Glutamatergic neuron (in vitro differentiated cells): ENCODE data around the gene COL17A1. TPM values are rescaled to one million over a fixed set of nuclear protein-coding genes. Genes with fewer than 3 reads are reported as not detected.

Experiments
- DNase-seq: peaks from one replicate; pipeline ENCODE4 v3.0.0; 2022
- H3K27ac Mint-ChIP-seq: one replicate; pipeline ENCODE4 v1.8.0; 2020; ENCODE audit warnings: mild to moderate bottlenecking, mixed read lengths, inconsistent platforms; ENCODE audit not compliant: unreplicated experiment
- H3K27me3 Mint-ChIP-seq: one replicate; pipeline ENCODE4 v1.8.0; 2020; ENCODE audit warnings: mild to moderate bottlenecking, moderate library complexity, mixed read lengths, inconsistent platforms; ENCODE audit not compliant: unreplicated experiment
- H3K36me3 Mint-ChIP-seq: one replicate; pipeline ENCODE4 v1.8.0; 2020; ENCODE audit warnings: mild to moderate bottlenecking, mixed read lengths, inconsistent platforms; ENCODE audit not compliant: unreplicated experiment
- H3K4me1 Mint-ChIP-seq: one replicate; pipeline ENCODE4 v1.8.0; 2020; ENCODE audit warnings: mild to moderate bottlenecking, low read depth, mixed read lengths, inconsistent platforms; ENCODE audit not compliant: unreplicated experiment
- H3K4me3 Mint-ChIP-seq: one replicate; pipeline ENCODE4 v1.8.0; 2020; ENCODE audit warnings: mild to moderate bottlenecking, mixed read lengths, inconsistent platforms; ENCODE audit not compliant: unreplicated experiment
- H3K9me3 Mint-ChIP-seq: one replicate; pipeline ENCODE4 v1.8.0; 2020; ENCODE audit warnings: mild to moderate bottlenecking, moderate library complexity, mixed read lengths, inconsistent platforms; ENCODE audit not compliant: unreplicated experiment
- CTCF ChIP-seq: fragments of 200-600 bp; sonication (generic); IDR thresholded peaks from one replicate; pipeline ENCODE4 v1.5.0; 2021; ENCODE audit not compliant: partially characterized antibody, unreplicated experiment
- total RNA-seq: library from RNA; stranded (reverse); fragmentation: NEBNext Ultra II Directional; extraction: Animal tissue kit (Norgen Biotek cat#: 25700); gene quantifications from one replicate; pipeline ENCODE4 v1.2.1, GENCODE V29; 2021; ENCODE audit not compliant: unreplicated experiment

The COL17A1 gene
- total RNA-seq, 1 donor from 2014 or later: not detected

GRCh38 chr10:103995134-103995533 lies 90.5 kb downstream of the COL17A1 start:
- Mint-ChIP-seq H3K36me3 (peaks cover 8% of the 10 kb centered on the region), H3K4me3 (no peak overlapping the region), H3K9me3 (peaks cover 3% of the 10 kb centered on the region), H3K27ac (no peak overlapping the region), H3K4me1 (peaks cover under 1% of the 10 kb centered on the region), H3K27me3 (peaks cover 2% of the 10 kb centered on the region)
- DNase-seq: no peak
- no peak for TF ChIP-seq CTCF

GRCh38 chr10:103991393-103992128 lies 94.1 kb downstream of the COL17A1 start:
- DNase-seq: no peak
- Mint-ChIP-seq H3K4me1 (peaks cover 17% of the 10 kb centered on the region), H3K4me3 (no peak overlapping the region), H3K9me3 (peaks cover 2% of the 10 kb centered on the region), H3K36me3 (peaks cover 8% of the 10 kb centered on the region), H3K27me3 (no peaks in the 10 kb centered on the region), H3K27ac (no peak overlapping the region)
- TF ChIP-seq CTCF: no peak

- Mint-ChIP-seq H3K9me3 (peaks cover 2% of the 10 kb centered on the region), H3K27ac (no peak overlapping the region), H3K36me3 (peaks cover 8% of the 10 kb centered on the region), H3K4me3 (no peak overlapping the region), H3K4me1 (peaks cover 17% of the 10 kb centered on the region), H3K27me3 (no peaks in the 10 kb centered on the region)
- TF ChIP-seq CTCF: no peak
- DNase-seq: no peak
Observed at GRCh38 chr10:103990531-103990930, 95.1 kb downstream of the COL17A1 start.

- H3K4me3 Mint-ChIP-seq: no peak overlapping the region
- no peak for DNase-seq
- TF ChIP-seq CTCF: no peak
- no peak overlapping the region for H3K27ac Mint-ChIP-seq
- no peaks in the 10 kb centered on the region for H3K27me3 Mint-ChIP-seq
- H3K4me1 Mint-ChIP-seq: peaks cover 21% of the 10 kb centered on the region
- H3K36me3 Mint-ChIP-seq: peaks cover 8% of the 10 kb centered on the region
- H3K9me3 Mint-ChIP-seq: peaks cover 2% of the 10 kb centered on the region
Observed at GRCh38 chr10:103990121-103990520, 95.6 kb downstream of the COL17A1 start.

- no peak overlapping the region for H3K4me3 Mint-ChIP-seq
- no peak overlapping the region for H3K27ac Mint-ChIP-seq
- H3K27me3 Mint-ChIP-seq: peaks cover 2% of the 10 kb centered on the region
- H3K4me1 Mint-ChIP-seq: peaks cover 41% of the 10 kb centered on the region
- DNase-seq: no peak
- TF ChIP-seq CTCF: no peak
- no peaks in the 10 kb centered on the region for H3K36me3 Mint-ChIP-seq
- peaks cover 2% of the 10 kb centered on the region for H3K9me3 Mint-ChIP-seq
Observed at GRCh38 chr10:103986360-103986759, 99.3 kb downstream of the COL17A1 start.
